ENCODE results near the gene GSTA2. TPM values are rescaled to one million over a fixed set of nuclear protein-coding genes. Genes with fewer than 3 reads are reported as not detected.
A peak's percentile ranks its signal among the peaks of the same experiment; 100 is the strongest.

GSTA2 gene
- total and polyA plus RNA-seq, 2 of the 13 experiments (the other 11 are each of a cell fraction or from before 2014, with no cell fraction given) = 0.75 to 13.7 TPM

- TF ChIP-seq, protein P1, sequence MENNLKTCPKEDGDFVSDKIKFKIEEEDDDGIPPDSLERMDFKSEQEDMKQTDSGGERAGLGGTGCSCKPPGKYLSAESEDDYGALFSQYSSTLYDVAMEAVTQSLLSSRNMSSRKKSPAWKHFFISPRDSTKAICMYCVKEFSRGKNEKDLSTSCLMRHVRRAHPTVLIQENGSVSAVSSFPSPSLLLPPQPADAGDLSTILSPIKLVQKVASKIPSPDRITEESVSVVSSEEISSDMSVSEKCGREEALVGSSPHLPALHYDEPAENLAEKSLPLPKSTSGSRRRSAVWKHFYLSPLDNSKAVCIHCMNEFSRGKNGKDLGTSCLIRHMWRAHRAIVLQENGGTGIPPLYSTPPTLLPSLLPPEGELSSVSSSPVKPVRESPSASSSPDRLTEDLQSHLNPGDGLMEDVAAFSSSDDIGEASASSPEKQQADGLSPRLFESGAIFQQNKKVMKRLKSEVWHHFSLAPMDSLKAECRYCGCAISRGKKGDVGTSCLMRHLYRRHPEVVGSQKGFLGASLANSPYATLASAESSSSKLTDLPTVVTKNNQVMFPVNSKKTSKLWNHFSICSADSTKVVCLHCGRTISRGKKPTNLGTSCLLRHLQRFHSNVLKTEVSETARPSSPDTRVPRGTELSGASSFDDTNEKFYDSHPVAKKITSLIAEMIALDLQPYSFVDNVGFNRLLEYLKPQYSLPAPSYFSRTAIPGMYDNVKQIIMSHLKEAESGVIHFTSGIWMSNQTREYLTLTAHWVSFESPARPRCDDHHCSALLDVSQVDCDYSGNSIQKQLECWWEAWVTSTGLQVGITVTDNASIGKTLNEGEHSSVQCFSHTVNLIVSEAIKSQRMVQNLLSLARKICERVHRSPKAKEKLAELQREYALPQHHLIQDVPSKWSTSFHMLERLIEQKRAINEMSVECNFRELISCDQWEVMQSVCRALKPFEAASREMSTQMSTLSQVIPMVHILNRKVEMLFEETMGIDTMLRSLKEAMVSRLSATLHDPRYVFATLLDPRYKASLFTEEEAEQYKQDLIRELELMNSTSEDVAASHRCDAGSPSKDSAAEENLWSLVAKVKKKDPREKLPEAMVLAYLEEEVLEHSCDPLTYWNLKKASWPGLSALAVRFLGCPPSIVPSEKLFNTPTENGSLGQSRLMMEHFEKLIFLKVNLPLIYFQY (CRISPR knock-in tag; IDR thresholded peaks at IDR 0.05; ENCODE audit: borderline replicate concordance) = no peak
- TF ChIP-seq NFIC (IDR thresholded peaks at IDR 0.05; ENCODE audit: low read length) (peak; percentile 39; the same call in 1 of the 2 replicates), GABPA (IDR thresholded peaks at IDR 0.05; ENCODE audit: low read depth, low read length) (no peak), GABPA (CRISPR knock-in tag; IDR thresholded peaks at IDR 0.05; ENCODE audit: low read depth) (0 out of 2 replicates have a peak, but pooled peaks have one; percentile 24), ZNF577 (CRISPR knock-in tag; IDR thresholded peaks at IDR 0.05; ENCODE audit: borderline replicate concordance, low read depth) (no peak), ZNF570 (CRISPR knock-in tag; IDR thresholded peaks at IDR 0.05; ENCODE audit: borderline replicate concordance) (no peak), HNRNPH1 (optimal IDR thresholded peaks at IDR 0.05; ENCODE audit: low read depth, low read length) (no peak), TEAD3 (CRISPR knock-in tag; optimal IDR thresholded peaks at IDR 0.05; ENCODE audit: borderline replicate concordance) (peak; percentile 39), ZNF350 (CRISPR knock-in tag; IDR thresholded peaks at IDR 0.05; ENCODE audit: borderline replicate concordance, low read depth) (no peak), PHB2 (IDR thresholded peaks at IDR 0.05; ENCODE audit: partially characterized antibody) (no peak), ISX (CRISPR knock-in tag; conservative IDR thresholded peaks at IDR 0.05) (no peak), LBX2 (CRISPR knock-in tag; IDR thresholded peaks at IDR 0.05; ENCODE audit: borderline replicate concordance) (no peak), ZNF564 (CRISPR knock-in tag; IDR thresholded peaks at IDR 0.05) (no peak), NR2F6 (IDR thresholded peaks at IDR 0.05) (peak; percentile 70), NR2F6 (CRISPR knock-in tag; IDR thresholded peaks at IDR 0.05) (peak; percentile 45; the same call in 1 of the 2 replicates), ZNF468 (CRISPR knock-in tag; IDR thresholded peaks at IDR 0.05) (no peak), SYNCRIP (IDR thresholded peaks at IDR 0.05; ENCODE audit: insufficient read depth, low read depth, low read length) (no peak), SIN3A (IDR thresholded peaks at IDR 0.05; ENCODE audit: borderline replicate concordance, low read depth, low read length) (no peak), ZNF652 (CRISPR knock-in tag; IDR thresholded peaks at IDR 0.05; ENCODE audit: borderline replicate concordance, low read depth) (no peak), HMGA1 (CRISPR knock-in tag; conservative IDR thresholded peaks at IDR 0.05) (no peak), ATRX (CRISPR knock-in tag; IDR thresholded peaks at IDR 0.05; ENCODE audit: borderline replicate concordance) (no peak), ZC3H4 (CRISPR knock-in tag; IDR thresholded peaks at IDR 0.05; ENCODE audit: borderline replicate concordance) (no peak)
- TF ChIP-seq, protein P2, sequence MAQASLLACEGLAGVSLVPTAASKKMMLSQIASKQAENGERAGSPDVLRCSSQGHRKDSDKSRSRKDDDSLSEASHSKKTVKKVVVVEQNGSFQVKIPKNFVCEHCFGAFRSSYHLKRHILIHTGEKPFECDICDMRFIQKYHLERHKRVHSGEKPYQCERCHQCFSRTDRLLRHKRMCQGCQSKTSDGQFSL (CRISPR knock-in tag; IDR thresholded peaks at IDR 0.05) = no peak
- TF ChIP-seq, protein P3, sequence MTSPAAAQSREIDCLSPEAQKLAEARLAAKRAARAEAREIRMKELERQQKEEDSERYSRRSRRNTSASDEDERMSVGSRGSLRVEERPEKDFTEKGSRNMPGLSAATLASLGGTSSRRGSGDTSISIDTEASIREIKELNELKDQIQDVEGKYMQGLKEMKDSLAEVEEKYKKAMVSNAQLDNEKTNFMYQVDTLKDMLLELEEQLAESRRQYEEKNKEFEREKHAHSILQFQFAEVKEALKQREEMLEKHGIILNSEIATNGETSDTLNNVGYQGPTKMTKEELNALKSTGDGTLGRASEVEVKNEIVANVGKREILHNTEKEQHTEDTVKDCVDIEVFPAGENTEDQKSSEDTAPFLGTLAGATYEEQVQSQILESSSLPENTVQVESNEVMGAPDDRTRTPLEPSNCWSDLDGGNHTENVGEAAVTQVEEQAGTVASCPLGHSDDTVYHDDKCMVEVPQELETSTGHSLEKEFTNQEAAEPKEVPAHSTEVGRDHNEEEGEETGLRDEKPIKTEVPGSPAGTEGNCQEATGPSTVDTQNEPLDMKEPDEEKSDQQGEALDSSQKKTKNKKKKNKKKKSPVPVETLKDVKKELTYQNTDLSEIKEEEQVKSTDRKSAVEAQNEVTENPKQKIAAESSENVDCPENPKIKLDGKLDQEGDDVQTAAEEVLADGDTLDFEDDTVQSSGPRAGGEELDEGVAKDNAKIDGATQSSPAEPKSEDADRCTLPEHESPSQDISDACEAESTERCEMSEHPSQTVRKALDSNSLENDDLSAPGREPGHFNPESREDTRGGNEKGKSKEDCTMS (CRISPR knock-in tag; conservative IDR thresholded peaks at IDR 0.05) = no peak
- TF ChIP-seq, protein P4, sequence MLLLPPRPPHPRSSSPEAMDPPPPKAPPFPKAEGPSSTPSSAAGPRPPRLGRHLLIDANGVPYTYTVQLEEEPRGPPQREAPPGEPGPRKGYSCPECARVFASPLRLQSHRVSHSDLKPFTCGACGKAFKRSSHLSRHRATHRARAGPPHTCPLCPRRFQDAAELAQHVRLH (CRISPR knock-in tag; IDR thresholded peaks at IDR 0.05; ENCODE audit: borderline replicate concordance, low read depth) = no peak
Measured at GRCh38 chr6:52801188-52801841, 38.0 kb upstream of the GSTA2 start (continued).
